GM19193 (cell line): ENCODE results near the gene CNIH3.

Source experiments
- POLR2A ChIP-seq: IDR thresholded peaks from 4 replicates; pipeline ENCODE4 v1.6.1; 2011; ENCODE audit not compliant: insufficient read depth, insufficient read length; ENCODE audit errors: extremely low read depth

CNIH3 gene

DNA sequence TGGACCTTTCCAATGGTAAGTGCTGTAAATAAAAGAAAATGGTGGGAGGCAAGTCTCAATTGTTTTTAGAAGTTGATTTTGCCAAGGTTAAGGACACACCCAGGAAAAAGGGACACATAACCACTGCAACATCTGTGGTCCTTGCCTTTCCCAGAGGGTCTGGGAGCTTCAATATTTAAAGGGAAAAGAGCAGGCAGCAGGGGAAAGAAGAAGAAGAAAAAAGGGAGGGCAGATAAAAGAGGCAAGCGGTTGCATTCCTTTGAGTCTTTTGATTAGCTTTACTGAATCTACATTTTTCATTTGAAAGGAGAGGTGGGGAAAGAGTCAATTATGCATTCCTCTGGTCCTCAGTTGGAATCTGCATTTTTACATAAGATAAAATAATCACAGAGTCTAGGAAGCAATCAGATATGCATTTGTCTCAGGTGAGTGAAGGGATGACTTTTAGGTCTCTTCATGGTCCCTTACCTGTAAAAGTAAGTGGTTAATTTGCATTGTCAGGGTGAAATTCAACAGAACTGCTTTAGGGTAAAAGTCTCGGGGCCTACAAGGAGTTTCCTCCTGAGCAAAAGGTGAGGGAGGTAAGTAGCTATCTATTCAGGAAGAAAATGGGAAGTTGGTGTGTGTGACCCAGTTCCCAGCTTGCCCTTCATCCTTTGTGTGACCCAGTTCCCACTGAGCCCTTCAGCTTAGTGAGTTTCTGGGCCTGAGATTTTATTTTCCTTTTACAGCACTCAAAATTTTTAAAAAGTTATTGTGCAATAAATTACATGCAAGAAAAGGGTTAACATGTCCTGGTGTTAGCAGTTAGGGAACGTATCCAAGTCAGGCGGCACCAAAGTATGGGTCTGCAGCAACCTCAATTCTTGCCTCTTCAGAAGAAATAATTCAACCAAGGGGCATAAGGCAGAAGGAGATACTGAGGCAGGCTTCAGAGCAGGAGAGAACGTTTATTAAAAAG lies 8.6 kb upstream of the CNIH3 start:
- TF ChIP-seq POLR2A, result no peak

- no peak for TF ChIP-seq POLR2A
Observed at GRCh38 chr1:224609333-224609732, 6.8 kb upstream of the CNIH3 start.

GRCh38 chr1:224612246-224612645 lies 3.9 kb upstream of the CNIH3 start:
- TF ChIP-seq POLR2A, result no peak

- no peak for TF ChIP-seq POLR2A
Observed at GRCh38 chr1:224613486-224613885, 2.6 kb upstream of the CNIH3 start.

DNA sequence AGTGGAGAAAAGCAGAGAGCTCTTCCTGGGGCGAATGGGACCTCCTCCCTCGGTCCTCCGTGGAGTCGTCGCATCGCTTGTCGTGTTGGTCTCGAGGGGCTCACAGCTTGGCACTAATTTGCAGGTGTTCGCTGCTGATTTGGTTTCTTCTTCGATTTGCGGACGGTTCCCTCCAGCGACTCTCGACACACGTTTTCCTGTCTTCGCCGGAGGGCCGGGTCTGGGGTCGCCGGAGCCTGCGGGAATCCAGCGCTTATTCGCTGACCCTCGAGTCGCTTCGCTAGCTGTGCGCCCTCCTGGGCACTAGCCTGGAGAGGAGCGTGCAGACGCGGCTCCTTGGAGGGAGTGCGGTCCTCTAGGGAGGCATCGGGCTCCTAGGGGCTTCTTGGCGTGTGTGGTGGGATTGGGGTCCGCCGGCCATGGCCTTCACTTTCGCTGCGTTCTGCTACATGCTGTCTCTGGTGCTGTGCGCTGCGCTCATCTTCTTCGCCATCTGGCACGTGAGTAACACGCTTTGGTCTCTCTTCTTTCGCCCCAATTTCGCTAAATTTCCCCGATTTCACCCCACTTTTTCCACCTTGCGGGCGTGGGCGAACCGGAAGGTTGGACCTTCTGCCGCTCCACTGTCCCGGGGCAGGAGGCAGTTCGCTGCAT lies 766 bp downstream of the CNIH3 start:
- no peak for TF ChIP-seq POLR2A

- TF ChIP-seq POLR2A, result no peak
Observed at GRCh38 chr1:224617410-224618355, 1.6 kb downstream of the CNIH3 start.

DNA sequence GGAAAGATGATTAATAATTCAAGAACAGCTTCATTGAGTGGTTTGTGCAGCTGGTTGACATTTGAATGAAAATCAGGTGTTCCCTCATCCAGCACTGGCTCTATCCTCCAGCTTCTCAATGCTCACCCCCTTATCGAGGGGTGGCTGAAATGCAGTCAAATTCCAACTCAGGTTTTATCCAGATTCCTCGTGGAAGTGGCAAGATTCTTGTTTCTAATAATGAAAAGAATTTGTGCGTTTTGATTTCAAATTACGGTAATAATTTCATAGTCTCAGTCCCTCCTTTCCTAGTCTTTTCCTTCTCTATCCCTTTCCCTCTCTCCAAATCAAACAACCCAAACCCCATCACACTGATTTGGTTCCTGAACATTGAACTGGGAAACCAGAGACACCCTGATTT lies 3.1 kb downstream of the CNIH3 start:
- TF ChIP-seq POLR2A, result no peak

DNA sequence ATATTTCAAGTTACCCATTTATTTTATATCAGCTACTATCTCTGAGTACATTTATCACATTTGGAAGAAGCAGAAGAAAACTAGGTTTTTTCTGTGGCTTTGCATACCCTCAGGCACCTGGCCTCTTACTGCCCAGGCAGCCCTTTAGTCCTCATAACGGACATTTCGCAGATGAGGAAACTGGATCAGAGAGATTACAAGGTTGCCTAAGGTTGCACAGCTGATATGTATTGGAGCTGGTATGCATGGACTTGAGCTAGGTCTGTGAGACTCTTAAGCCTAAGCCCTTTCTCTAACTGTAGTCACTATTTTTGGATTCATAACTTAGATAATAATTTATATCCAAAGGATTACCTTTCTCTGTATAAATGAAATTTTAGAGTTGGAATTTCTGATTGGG lies 4.0 kb downstream of the CNIH3 start:
- TF ChIP-seq POLR2A, result no peak

GRCh38 chr1:224621813-224622682 lies 5.9 kb downstream of the CNIH3 start:
- TF ChIP-seq POLR2A, result no peak

DNA sequence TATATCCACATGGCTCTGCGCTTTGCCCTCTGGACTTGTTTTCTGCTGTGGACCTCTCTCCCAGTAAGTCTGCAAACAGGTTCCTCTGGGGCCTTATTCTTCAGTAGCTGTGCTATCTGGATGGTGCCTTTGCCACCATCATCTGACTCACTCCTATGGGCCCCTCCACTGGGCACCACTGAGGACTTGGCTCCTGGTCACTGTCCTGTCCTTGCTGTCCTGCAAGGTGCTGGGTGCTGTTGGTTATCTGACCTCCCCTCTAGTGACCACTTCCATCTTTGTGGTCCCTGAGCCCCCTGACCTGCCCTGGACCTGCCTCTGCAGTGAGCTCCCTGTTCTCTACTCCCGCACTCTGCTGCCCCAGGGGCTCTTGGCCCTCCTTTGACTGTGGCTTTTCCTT lies 6.7 kb downstream of the CNIH3 start:
- TF ChIP-seq POLR2A, result no peak

- TF ChIP-seq POLR2A, result no peak
Observed at GRCh38 chr1:224623310-224623714, 7.2 kb downstream of the CNIH3 start.

- no peak for TF ChIP-seq POLR2A
Observed at GRCh38 chr1:224623743-224624333, 7.7 kb downstream of the CNIH3 start.

- TF ChIP-seq POLR2A, result no peak
Observed at GRCh38 chr1:224624432-224624831, 8.3 kb downstream of the CNIH3 start.

DNA sequence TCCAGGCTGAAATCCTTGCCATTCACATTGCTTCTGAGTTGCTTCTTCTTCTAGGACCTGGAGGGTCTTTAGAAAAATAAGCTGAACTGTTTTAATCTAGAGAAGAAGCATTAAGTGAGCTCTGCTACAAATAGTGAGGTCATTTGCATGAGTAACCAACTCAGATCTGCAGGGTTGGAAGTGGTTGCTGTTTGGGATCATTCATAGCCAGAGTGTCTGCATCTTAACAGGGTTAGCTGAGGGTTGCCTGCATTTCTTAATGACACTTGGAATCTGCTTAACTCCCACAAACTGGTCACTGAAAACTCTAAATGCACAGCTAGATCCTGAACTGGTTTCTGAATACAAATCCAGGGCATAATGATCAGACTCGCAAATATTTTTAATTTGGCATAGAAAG lies 9.9 kb downstream of the CNIH3 start:
- no peak for TF ChIP-seq POLR2A

- TF ChIP-seq POLR2A, result no peak
Observed at GRCh38 chr1:224629965-224630364, 13.8 kb downstream of the CNIH3 start.
